ENCODE results near the gene SYCN.

The SYCN gene

GRCh38 chr19:39202998-39203355, 1.1 kb downstream of the SYCN start:
- no peaks in the 10 kb centered on the region for H3K79me2 ChIP-seq
- no peak overlapping the region for H2AFZ ChIP-seq
- H3K27me3 ChIP-seq (ENCODE audit: control insufficient read depth, insufficient read depth, low read length) = no peaks in the 10 kb centered on the region
- no peak overlapping the region for H3K27ac ChIP-seq
- H3K4me2 ChIP-seq (ENCODE audit: low read length) = no peak overlapping the region
- H3K36me3 ChIP-seq (ENCODE audit: control insufficient read depth, insufficient read depth, low read length) = no peaks in the 10 kb centered on the region
- H3K9me3 ChIP-seq (ENCODE audit: control insufficient read depth, low read length) = no peaks in the 10 kb centered on the region
- no peaks in the 10 kb centered on the region for H3K4me1 ChIP-seq
- no peak overlapping the region for H3K4me3 ChIP-seq (ENCODE audit: low read depth, low read length)
- TF ChIP-seq, protein P1, sequence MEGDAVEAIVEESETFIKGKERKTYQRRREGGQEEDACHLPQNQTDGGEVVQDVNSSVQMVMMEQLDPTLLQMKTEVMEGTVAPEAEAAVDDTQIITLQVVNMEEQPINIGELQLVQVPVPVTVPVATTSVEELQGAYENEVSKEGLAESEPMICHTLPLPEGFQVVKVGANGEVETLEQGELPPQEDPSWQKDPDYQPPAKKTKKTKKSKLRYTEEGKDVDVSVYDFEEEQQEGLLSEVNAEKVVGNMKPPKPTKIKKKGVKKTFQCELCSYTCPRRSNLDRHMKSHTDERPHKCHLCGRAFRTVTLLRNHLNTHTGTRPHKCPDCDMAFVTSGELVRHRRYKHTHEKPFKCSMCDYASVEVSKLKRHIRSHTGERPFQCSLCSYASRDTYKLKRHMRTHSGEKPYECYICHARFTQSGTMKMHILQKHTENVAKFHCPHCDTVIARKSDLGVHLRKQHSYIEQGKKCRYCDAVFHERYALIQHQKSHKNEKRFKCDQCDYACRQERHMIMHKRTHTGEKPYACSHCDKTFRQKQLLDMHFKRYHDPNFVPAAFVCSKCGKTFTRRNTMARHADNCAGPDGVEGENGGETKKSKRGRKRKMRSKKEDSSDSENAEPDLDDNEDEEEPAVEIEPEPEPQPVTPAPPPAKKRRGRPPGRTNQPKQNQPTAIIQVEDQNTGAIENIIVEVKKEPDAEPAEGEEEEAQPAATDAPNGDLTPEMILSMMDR (IDR thresholded peaks at IDR 0.05) = no peak
- no peak overlapping the region for H3K9ac ChIP-seq

DNA sequence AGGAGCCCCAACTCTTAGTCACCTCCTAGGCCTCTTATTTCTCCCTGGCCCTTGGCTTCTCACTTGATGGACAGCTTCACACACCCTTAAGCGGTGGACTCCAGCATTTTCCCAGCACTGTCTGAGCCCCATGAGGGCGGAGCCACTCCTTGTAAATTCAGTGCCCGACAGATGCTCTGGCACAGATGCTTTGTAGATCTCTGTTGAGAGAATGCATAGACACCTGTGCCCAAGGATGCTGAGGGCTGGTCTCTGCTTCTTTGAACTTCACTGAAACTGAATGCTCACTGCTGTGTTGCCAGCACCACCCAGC, 3.3 kb downstream of the SYCN start:
- TF ChIP-seq, protein P1 (IDR thresholded peaks at IDR 0.05) = no peak
- Histone ChIP-seq H3K4me3 (ENCODE audit: low read depth, low read length) (no peak overlapping the region), H3K4me1 (no peaks in the 10 kb centered on the region), H3K36me3 (ENCODE audit: control insufficient read depth, insufficient read depth, low read length) (no peaks in the 10 kb centered on the region), H2AFZ (no peak overlapping the region), H3K27me3 (ENCODE audit: control insufficient read depth, insufficient read depth, low read length) (no peaks in the 10 kb centered on the region), H3K9ac (no peak overlapping the region), H3K79me2 (no peaks in the 10 kb centered on the region), H3K9me3 (ENCODE audit: control insufficient read depth, low read length) (no peaks in the 10 kb centered on the region), H3K4me2 (ENCODE audit: low read length) (no peak overlapping the region), H3K27ac (no peak overlapping the region)

- TF ChIP-seq, protein P1 (IDR thresholded peaks at IDR 0.05) = no peak
- Histone ChIP-seq H2AFZ (no peak overlapping the region), H3K79me2 (no peaks in the 10 kb centered on the region), H3K4me2 (ENCODE audit: low read length) (no peak overlapping the region), H3K9ac (no peak overlapping the region), H3K4me3 (ENCODE audit: low read depth, low read length) (no peak overlapping the region), H3K9me3 (ENCODE audit: control insufficient read depth, low read length) (no peaks in the 10 kb centered on the region), H3K4me1 (no peaks in the 10 kb centered on the region), H3K27me3 (ENCODE audit: control insufficient read depth, insufficient read depth, low read length) (no peaks in the 10 kb centered on the region), H3K27ac (no peak overlapping the region), H3K36me3 (ENCODE audit: control insufficient read depth, insufficient read depth, low read length) (no peaks in the 10 kb centered on the region)
Observed at GRCh38 chr19:39200066-39200802, 3.8 kb downstream of the SYCN start.

- H3K27ac ChIP-seq = no peak overlapping the region
- no peak overlapping the region for H2AFZ ChIP-seq
- no peaks in the 10 kb centered on the region for H3K36me3 ChIP-seq (ENCODE audit: control insufficient read depth, insufficient read depth, low read length)
- H3K4me1 ChIP-seq = no peaks in the 10 kb centered on the region
- no peak overlapping the region for H3K9ac ChIP-seq
- no peaks in the 10 kb centered on the region for H3K79me2 ChIP-seq
- no peak overlapping the region for H3K4me3 ChIP-seq (ENCODE audit: low read depth, low read length)
- no peaks in the 10 kb centered on the region for H3K9me3 ChIP-seq (ENCODE audit: control insufficient read depth, low read length)
- TF ChIP-seq, protein P1 (IDR thresholded peaks at IDR 0.05) = no peak
- no peaks in the 10 kb centered on the region for H3K27me3 ChIP-seq (ENCODE audit: control insufficient read depth, insufficient read depth, low read length)
- H3K4me2 ChIP-seq (ENCODE audit: low read length) = no peak overlapping the region
Observed at GRCh38 chr19:39199025-39199424, 5.0 kb downstream of the SYCN start.

DNA sequence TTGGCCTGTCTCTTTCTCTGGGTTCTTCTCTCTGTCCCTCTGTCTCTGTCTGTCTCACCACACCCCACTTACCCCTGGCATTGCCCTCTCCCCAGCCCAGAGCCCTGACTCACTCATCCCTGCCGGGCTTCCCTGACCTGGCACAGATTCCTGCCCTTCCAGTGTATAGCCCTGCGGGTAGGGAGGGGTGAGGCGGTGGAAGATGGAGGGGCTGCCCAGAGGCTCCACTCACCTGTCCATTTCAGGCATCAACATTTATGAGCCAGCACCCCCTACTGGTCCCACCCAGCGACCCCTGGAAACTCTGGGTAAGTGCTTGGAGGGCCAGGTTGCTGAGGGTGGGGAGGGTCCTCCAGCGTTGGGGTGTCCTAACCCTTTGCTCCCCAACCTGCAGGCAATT, 6.3 kb downstream of the SYCN start:
- Histone ChIP-seq H3K36me3 (ENCODE audit: control insufficient read depth, insufficient read depth, low read length) (no peaks in the 10 kb centered on the region), H3K9me3 (ENCODE audit: control insufficient read depth, low read length) (no peaks in the 10 kb centered on the region), H3K9ac (no peak overlapping the region), H3K27ac (no peak overlapping the region), H3K27me3 (ENCODE audit: control insufficient read depth, insufficient read depth, low read length) (no peaks in the 10 kb centered on the region), H2AFZ (no peak overlapping the region), H3K4me1 (no peaks in the 10 kb centered on the region), H3K4me3 (ENCODE audit: low read depth, low read length) (no peak overlapping the region), H3K4me2 (ENCODE audit: low read length) (no peak overlapping the region), H3K79me2 (no peaks in the 10 kb centered on the region)
- TF ChIP-seq, protein P1 (IDR thresholded peaks at IDR 0.05) = no peak

All from parathyroid adenoma (tissue), 2 donors.